Measurements from ENCODE around the gene OSBPL2. TPM values are rescaled to one million over a fixed set of nuclear protein-coding genes. Genes with fewer than 3 reads are reported as not detected.

OSBPL2 gene
- total and polyA plus RNA-seq, 7 donors, result 9.6 to 30.9 (median 22.8) TPM

Other genes with a start within 250 kb of the OSBPL2 start
- gene TAF4, start 172.6 kb upstream of the OSBPL2 start, total RNA-seq, result 10 to 100 TPM; 10.7 to 17.7 (median 14.4) TPM
- gene TAF4, start 172.6 kb upstream of the OSBPL2 start, polyA plus RNA-seq, result 1 to 10 TPM; 2.8 to 6.3 (median 3.3) TPM
- gene LSM14B, start 116.0 kb upstream of the OSBPL2 start, total RNA-seq, result 10 to 100 TPM; 52.4 to 67.0 (median 60.8) TPM
- gene LSM14B, start 116.0 kb upstream of the OSBPL2 start, polyA plus RNA-seq, result 10 to 100 TPM; 26.4 to 54.2 (median 39.6) TPM
- gene PSMA7, start 95.1 kb upstream of the OSBPL2 start, total RNA-seq, result 100 to 1,000 TPM; 307 to 499 (median 459) TPM
- 1,000 to 10,000 TPM in 1 of 3 donors, 100 to 1,000 TPM in 2; 652 to 1,146 (median 986) TPM for gene PSMA7, start 95.1 kb upstream of the OSBPL2 start, polyA plus RNA-seq
- 10 to 100 TPM; 10.2 to 18.0 (median 13.2) TPM for gene SS18L1, start 94.8 kb upstream of the OSBPL2 start, total RNA-seq
- 10 to 100 TPM; 10.1 to 12.7 (median 10.3) TPM for gene SS18L1, start 94.8 kb upstream of the OSBPL2 start, polyA plus RNA-seq
- 10 to 100 TPM; 29.5 to 56.5 (median 39.6) TPM for gene MTG2, start 55.5 kb upstream of the OSBPL2 start, total RNA-seq
- 10 to 100 TPM; 25.0 to 56.2 (median 46.7) TPM for gene MTG2, start 55.5 kb upstream of the OSBPL2 start, polyA plus RNA-seq
- gene HRH3, start 18.2 kb upstream of the OSBPL2 start, total RNA-seq, result not detected
- under 1 TPM in 1 of 3 donors, not detected in 2; 0.03 TPM for gene HRH3, start 18.2 kb upstream of the OSBPL2 start, polyA plus RNA-seq
- 100 to 1,000 TPM; 142 to 280 (median 238) TPM for gene ADRM1, start 64.5 kb downstream of the OSBPL2 start, total RNA-seq
- gene ADRM1, start 64.5 kb downstream of the OSBPL2 start, polyA plus RNA-seq, result 100 to 1,000 TPM; 355 to 603 (median 460) TPM
- gene LAMA5, start 128.8 kb downstream of the OSBPL2 start, total RNA-seq, result 10 to 100 TPM; 27.2 to 74.6 (median 46.5) TPM
- 10 to 100 TPM; 14.4 to 40.5 (median 23.3) TPM for gene LAMA5, start 128.8 kb downstream of the OSBPL2 start, polyA plus RNA-seq
- gene RPS21, start 148.6 kb downstream of the OSBPL2 start, total RNA-seq, result 1,000 to 10,000 TPM in 3 of 4 donors, 100 to 1,000 TPM in 1; 602 to 1,206 (median 1,044) TPM
- 1,000 to 10,000 TPM; 3,473 to 5,162 (median 3,791) TPM for gene RPS21, start 148.6 kb downstream of the OSBPL2 start, polyA plus RNA-seq
- gene CABLES2, start 168.8 kb downstream of the OSBPL2 start, total RNA-seq, result 1 to 10 TPM; 3.0 to 4.2 (median 3.9) TPM
- 1 to 10 TPM; 2.4 to 4.3 (median 3.5) TPM for gene CABLES2, start 168.8 kb downstream of the OSBPL2 start, polyA plus RNA-seq
- not detected for gene RBBP8NL, start 189.0 kb downstream of the OSBPL2 start, total RNA-seq
- under 1 TPM in 2 of 3 donors, not detected in 1; 0.03 to 0.08 TPM for gene RBBP8NL, start 189.0 kb downstream of the OSBPL2 start, polyA plus RNA-seq
- under 1 TPM in 2 of 4 donors, not detected in 2; 0.13 to 0.14 TPM for gene GATA5, start 237.5 kb downstream of the OSBPL2 start, total RNA-seq
- under 1 TPM in 2 of 3 donors, not detected in 1; 0.01 to 0.03 TPM for gene GATA5, start 237.5 kb downstream of the OSBPL2 start, polyA plus RNA-seq

All from psoas muscle (tissue), 7 donors.